Measurements from ENCODE around the gene DDOST. TPM values are rescaled to one million over a fixed set of nuclear protein-coding genes. Genes with fewer than 3 reads are reported as not detected.

Gene DDOST
- total and polyA plus RNA-seq, 8 donors = 189 to 246 (median 202) TPM

GRCh38 chr1:20699558-20699957, 38.4 kb upstream of the DDOST start:
- TF ChIP-seq CTCF (IDR thresholded peaks at IDR 0.05) = no peak
- Histone ChIP-seq H3K4me3 (no peak overlapping the region), H3K9me3 (no peaks in the 10 kb centered on the region), H3K27ac (no peak overlapping the region), H3K27me3 (no peaks in the 10 kb centered on the region), H3K4me1 (peaks cover 3 to 16% of the 10 kb centered on the region in 2 donors), H3K36me3 (no peaks in the 10 kb centered on the region)
- no peak for DNase-seq
- no peak for ATAC-seq
- intact Hi-C loops (cut with DNase I) = no loop called here

GRCh38 chr1:20698195-20698910, 37.2 kb upstream of the DDOST start:
- Histone ChIP-seq H3K36me3 (no peaks in the 10 kb centered on the region), H3K4me3 (no peak overlapping the region), H3K9me3 (no peaks in the 10 kb centered on the region), H3K27me3 (no peaks in the 10 kb centered on the region), H3K4me1 (peaks cover 3 to 16% of the 10 kb centered on the region in 2 donors), H3K27ac (no peak overlapping the region)
- intact Hi-C loops (cut with DNase I) = no loop called here
- no peak for TF ChIP-seq CTCF (IDR thresholded peaks at IDR 0.05)
- no peak for ATAC-seq
- no peak for DNase-seq

- ATAC-seq = no peak
- Histone ChIP-seq H3K4me1 (peaks cover 3 to 16% of the 10 kb centered on the region in 2 donors), H3K4me3 (no peak overlapping the region), H3K27ac (no peak overlapping the region), H3K9me3 (no peaks in the 10 kb centered on the region), H3K36me3 (no peaks in the 10 kb centered on the region), H3K27me3 (no peaks in the 10 kb centered on the region)
- no peak for TF ChIP-seq CTCF (IDR thresholded peaks at IDR 0.05)
- DNase-seq = no peak
- intact Hi-C loops (cut with DNase I) = no loop called here
These were observed 36.4 kb upstream of the DDOST start for GRCh38 chr1:20697563-20697962.

- peak overlapping the region; percentile 75 to 79 for H3K27ac ChIP-seq
- TF ChIP-seq CTCF (IDR thresholded peaks at IDR 0.05) = peak; percentile 87 to 93
- H3K9me3 ChIP-seq = no peaks in the 10 kb centered on the region
- H3K27me3 ChIP-seq = no peaks in the 10 kb centered on the region
- H3K36me3 ChIP-seq = no peaks in the 10 kb centered on the region
- DNase-seq (peak; percentile 78 to 93 (median 88)), ATAC-seq (peak; percentile 96)
- intact Hi-C loops (cut with DNase I) = no loop called here
- H3K4me1 ChIP-seq = peaks cover 3 to 16% of the 10 kb centered on the region in 2 donors
- peak overlapping the region; percentile 47 to 51 for H3K4me3 ChIP-seq
These were observed 35.5 kb upstream of the DDOST start for GRCh38 chr1:20696397-20697333.

DNA sequence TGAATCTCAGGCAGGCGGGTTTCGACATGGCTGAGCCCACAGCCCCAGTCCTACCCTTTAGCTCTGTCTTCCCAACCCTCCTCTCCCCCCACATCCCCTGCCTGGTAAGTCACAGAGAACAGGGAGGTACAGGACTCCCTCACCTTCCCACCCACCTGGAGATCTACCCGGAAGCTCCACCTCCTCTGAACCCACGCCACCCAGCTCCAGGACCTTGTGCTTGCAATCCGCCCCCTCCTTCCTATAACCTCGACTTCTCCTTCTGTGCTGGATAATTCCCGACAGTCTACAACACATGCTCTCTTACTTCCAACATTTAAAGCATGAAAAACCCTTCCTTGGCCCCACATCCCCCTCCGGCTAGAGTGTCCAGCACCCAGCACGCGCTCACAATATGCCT, 34.3 kb upstream of the DDOST start:
- ATAC-seq = no peak
- intact Hi-C loops (cut with DNase I) = no loop called here
- H3K36me3 ChIP-seq = no peaks in the 10 kb centered on the region

More for the DNA sequence above, 34.3 kb upstream of the DDOST start:
- Histone ChIP-seq H3K27me3 (no peaks in the 10 kb centered on the region), H3K4me1 (peaks cover 3 to 16% of the 10 kb centered on the region in 2 donors), H3K4me3 (no peak overlapping the region), H3K27ac (no peak overlapping the region), H3K9me3 (no peaks in the 10 kb centered on the region)
- no peak for DNase-seq
- TF ChIP-seq CTCF (IDR thresholded peaks at IDR 0.05) = no peak
